ENCODE results near the gene CNTN4.

Gene CNTN4

DNA sequence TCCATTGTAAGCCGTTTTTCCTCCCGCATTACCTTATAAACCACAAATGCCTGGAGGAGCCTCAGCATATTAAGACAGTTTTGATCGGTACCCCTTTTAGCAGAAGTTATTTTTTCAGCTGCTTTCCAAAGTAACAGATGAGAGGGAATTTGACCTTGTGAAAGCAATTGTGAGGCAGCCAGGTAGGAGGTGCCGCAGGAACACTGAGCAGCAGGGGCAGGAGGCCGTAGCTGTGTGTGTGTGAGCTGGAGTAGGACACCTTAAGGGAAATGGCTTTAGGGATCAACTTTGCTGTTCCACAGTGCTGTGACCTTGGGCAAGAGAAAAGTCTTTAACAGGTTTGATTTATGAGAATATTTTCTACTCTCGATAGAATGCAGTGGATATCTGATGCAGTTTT is 529.5 kb downstream of the CNTN4 start:
- Histone ChIP-seq H3K9me3 (ENCODE audit: insufficient read depth, low read length) (no peaks in the 10 kb centered on the region), H3K4me3 (ENCODE audit: low read length) (no peak overlapping the region), H2AFZ (ENCODE audit: low read depth, low read length) (no peak overlapping the region), H3K79me2 (ENCODE audit: low read length) (no peaks in the 10 kb centered on the region), H3K27me3 (ENCODE audit: low read depth, low read length) (no peaks in the 10 kb centered on the region), H4K20me1 (ENCODE audit: insufficient read depth, low read length) (no peaks in the 10 kb centered on the region), H3K4me2 (ENCODE audit: low read length) (no peak overlapping the region), H3K36me3 (replicated peaks; ENCODE audit: low read depth, low read length) (no peaks in the 10 kb centered on the region), H3K4me1 (ENCODE audit: low read length) (no peaks in the 10 kb centered on the region), H3K27ac (ENCODE audit: low read length) (no peak overlapping the region), H3K9ac (ENCODE audit: low read length) (no peak overlapping the region)
- TF ChIP-seq EZH2phosphoT487 (IDR thresholded peaks at IDR 0.05; ENCODE audit: low read depth) = no peak
- TF ChIP-seq, protein P1, sequence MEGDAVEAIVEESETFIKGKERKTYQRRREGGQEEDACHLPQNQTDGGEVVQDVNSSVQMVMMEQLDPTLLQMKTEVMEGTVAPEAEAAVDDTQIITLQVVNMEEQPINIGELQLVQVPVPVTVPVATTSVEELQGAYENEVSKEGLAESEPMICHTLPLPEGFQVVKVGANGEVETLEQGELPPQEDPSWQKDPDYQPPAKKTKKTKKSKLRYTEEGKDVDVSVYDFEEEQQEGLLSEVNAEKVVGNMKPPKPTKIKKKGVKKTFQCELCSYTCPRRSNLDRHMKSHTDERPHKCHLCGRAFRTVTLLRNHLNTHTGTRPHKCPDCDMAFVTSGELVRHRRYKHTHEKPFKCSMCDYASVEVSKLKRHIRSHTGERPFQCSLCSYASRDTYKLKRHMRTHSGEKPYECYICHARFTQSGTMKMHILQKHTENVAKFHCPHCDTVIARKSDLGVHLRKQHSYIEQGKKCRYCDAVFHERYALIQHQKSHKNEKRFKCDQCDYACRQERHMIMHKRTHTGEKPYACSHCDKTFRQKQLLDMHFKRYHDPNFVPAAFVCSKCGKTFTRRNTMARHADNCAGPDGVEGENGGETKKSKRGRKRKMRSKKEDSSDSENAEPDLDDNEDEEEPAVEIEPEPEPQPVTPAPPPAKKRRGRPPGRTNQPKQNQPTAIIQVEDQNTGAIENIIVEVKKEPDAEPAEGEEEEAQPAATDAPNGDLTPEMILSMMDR (IDR thresholded peaks at IDR 0.05; ENCODE audit: low read depth, low read length) = no peak

DNA sequence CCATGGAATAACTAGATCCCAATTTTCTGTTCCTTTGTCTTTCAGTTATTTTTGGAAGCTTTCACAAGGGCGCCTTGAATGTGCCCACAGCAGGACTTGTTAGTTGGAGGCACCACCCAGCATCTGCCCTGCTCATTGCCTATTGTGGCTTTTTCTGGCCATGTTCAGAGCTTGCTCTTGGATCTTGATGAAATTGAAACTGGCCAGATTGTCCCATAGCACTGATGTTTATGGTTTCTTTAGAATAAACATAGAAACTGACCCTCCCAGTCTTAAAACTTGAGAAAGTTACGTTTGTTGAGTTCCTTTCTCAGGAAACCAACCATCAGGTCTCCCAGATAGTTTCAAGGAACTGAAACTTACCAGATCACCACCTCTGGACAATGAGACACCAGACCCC is 536.8 kb downstream of the CNTN4 start:
- Histone ChIP-seq H3K4me3 (ENCODE audit: low read length) (no peak overlapping the region), H3K4me2 (ENCODE audit: low read length) (no peak overlapping the region), H2AFZ (ENCODE audit: low read depth, low read length) (no peak overlapping the region), H3K9me3 (ENCODE audit: insufficient read depth, low read length) (no peaks in the 10 kb centered on the region), H3K36me3 (replicated peaks; ENCODE audit: low read depth, low read length) (no peaks in the 10 kb centered on the region), H4K20me1 (ENCODE audit: insufficient read depth, low read length) (no peaks in the 10 kb centered on the region), H3K4me1 (ENCODE audit: low read length) (peaks cover 5% of the 10 kb centered on the region; the same call in 1 of the 2 replicates), H3K79me2 (ENCODE audit: low read length) (no peaks in the 10 kb centered on the region), H3K9ac (ENCODE audit: low read length) (no peak overlapping the region), H3K27me3 (ENCODE audit: low read depth, low read length) (no peaks in the 10 kb centered on the region), H3K27ac (ENCODE audit: low read length) (no peak overlapping the region)
- TF ChIP-seq EZH2phosphoT487 (IDR thresholded peaks at IDR 0.05; ENCODE audit: low read depth) = no peak
- TF ChIP-seq, protein P1 (IDR thresholded peaks at IDR 0.05; ENCODE audit: low read depth, low read length) = no peak

DNA sequence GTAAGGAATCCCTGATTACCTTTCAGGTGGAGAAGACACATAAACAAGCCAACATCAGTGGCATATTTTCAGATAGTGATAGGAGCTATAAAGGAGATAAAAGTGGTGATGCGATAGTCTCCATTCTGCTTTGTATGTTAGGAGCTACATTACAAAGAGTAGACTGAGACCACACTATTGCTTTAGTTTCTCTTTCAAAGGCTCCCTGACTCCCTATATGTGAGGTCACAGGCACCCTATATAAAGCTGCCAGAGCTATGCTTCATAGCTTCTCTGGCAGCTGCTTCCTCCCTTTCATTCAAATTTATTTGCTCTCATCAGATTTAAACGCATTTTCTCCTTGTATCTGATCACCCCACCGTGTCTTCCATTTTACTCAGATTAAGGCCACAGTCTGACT is 544.9 kb downstream of the CNTN4 start:
- no peaks in the 10 kb centered on the region for H3K9me3 ChIP-seq (ENCODE audit: insufficient read depth, low read length)
- no peaks in the 10 kb centered on the region for H4K20me1 ChIP-seq (ENCODE audit: insufficient read depth, low read length)
- no peak overlapping the region for H3K4me3 ChIP-seq (ENCODE audit: low read length)
- H3K9ac ChIP-seq (ENCODE audit: low read length) = no peak overlapping the region
- no peaks in the 10 kb centered on the region for H3K36me3 ChIP-seq (replicated peaks; ENCODE audit: low read depth, low read length)
- no peaks in the 10 kb centered on the region for H3K4me1 ChIP-seq (ENCODE audit: low read length)
- no peak overlapping the region for H2AFZ ChIP-seq (ENCODE audit: low read depth, low read length)
- H3K27me3 ChIP-seq (ENCODE audit: low read depth, low read length) = no peaks in the 10 kb centered on the region
- no peak overlapping the region for H3K27ac ChIP-seq (ENCODE audit: low read length)
- TF ChIP-seq EZH2phosphoT487 (IDR thresholded peaks at IDR 0.05; ENCODE audit: low read depth) = no peak
- TF ChIP-seq, protein P1 (IDR thresholded peaks at IDR 0.05; ENCODE audit: low read depth, low read length) = no peak
- no peaks in the 10 kb centered on the region for H3K79me2 ChIP-seq (ENCODE audit: low read length)
- no peak overlapping the region for H3K4me2 ChIP-seq (ENCODE audit: low read length)

DNA sequence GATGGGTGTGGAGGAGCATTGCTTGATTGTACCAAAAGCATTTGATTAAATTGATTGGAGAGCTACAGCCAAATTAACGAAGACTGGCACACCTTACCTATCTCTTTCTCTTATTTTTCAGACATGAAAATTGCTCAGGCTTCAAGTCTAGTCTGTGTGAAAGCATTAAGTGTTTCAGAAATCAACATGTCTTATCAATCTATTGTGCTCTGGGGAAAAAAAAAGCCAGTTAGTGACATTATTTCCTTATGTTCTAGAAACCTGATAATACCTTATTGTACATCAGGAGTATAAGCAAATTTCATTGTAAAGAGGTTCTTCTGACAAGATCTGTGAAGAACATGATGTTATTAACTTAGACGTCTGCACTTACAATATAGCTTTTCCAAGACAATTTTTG is 546.3 kb downstream of the CNTN4 start:
- Histone ChIP-seq H3K4me2 (ENCODE audit: low read length) (no peak overlapping the region), H4K20me1 (ENCODE audit: insufficient read depth, low read length) (no peaks in the 10 kb centered on the region), H3K4me3 (ENCODE audit: low read length) (no peak overlapping the region), H3K36me3 (replicated peaks; ENCODE audit: low read depth, low read length) (no peaks in the 10 kb centered on the region), H3K27me3 (ENCODE audit: low read depth, low read length) (no peaks in the 10 kb centered on the region), H2AFZ (ENCODE audit: low read depth, low read length) (no peak overlapping the region), H3K4me1 (ENCODE audit: low read length) (no peaks in the 10 kb centered on the region), H3K9me3 (ENCODE audit: insufficient read depth, low read length) (no peaks in the 10 kb centered on the region), H3K9ac (ENCODE audit: low read length) (no peak overlapping the region), H3K27ac (ENCODE audit: low read length) (no peak overlapping the region), H3K79me2 (ENCODE audit: low read length) (no peaks in the 10 kb centered on the region)
- TF ChIP-seq, protein P1 (IDR thresholded peaks at IDR 0.05; ENCODE audit: low read depth, low read length) = no peak
- no peak for TF ChIP-seq EZH2phosphoT487 (IDR thresholded peaks at IDR 0.05; ENCODE audit: low read depth)

Measured in OCI-LY3 (cell line).